Femur (tissue), 1 donor: ENCODE measurements around the gene MRPL24.
"Not testable (repeated sequence)": the region's sequence is repeated elsewhere in the genome, so short reads cannot be mapped to it uniquely, and the experiment has no call there.

ENCODE experiments used
- DNase-seq: peaks from one replicate; pipeline ENCODE4 v3.0.0-alpha.2; 2017

MRPL24 gene

DNA sequence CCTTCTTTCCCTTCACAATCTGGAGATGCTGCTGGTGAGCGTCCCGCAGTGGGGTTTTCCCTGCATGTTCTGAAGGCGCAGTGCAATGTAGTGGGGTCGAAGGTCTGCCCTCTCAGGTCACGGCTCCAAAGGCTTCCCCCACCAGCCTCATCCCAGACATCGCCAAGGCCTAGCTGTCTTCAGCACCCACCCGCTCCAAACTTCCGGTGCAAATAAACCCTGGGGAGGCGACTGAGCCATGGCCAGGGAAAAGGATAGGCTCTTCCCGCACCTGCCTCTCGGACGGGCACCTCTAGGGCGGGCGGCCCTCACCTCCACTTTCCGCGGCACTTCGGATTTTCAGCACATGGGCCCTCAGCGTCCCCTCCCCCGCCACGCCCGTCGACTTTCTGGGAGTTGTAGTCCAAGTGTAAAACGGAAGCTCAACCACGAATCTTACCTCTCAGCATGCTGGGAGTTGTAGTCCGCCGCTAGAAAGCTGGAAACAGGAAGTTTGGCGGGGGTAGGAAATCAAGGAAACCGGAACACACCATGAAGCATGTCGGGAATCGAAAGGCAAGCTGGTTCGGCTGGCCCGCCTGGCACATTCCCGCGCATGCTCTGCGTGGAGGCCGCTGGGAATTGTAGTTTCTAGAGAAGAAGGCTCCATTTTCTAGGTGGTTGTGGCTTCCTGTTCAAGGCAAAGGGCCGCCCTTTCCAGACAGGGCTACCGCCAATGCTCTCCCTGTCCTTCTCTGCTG is at the start of gene MRPL24:
Gene MRPL24 (minus strand): TSS at position 348 of the 740 bp plus-strand sequence. CDS start 2,384 bp downstream, outside the sequence.
- peak; percentile 99 for DNase-seq

DNA sequence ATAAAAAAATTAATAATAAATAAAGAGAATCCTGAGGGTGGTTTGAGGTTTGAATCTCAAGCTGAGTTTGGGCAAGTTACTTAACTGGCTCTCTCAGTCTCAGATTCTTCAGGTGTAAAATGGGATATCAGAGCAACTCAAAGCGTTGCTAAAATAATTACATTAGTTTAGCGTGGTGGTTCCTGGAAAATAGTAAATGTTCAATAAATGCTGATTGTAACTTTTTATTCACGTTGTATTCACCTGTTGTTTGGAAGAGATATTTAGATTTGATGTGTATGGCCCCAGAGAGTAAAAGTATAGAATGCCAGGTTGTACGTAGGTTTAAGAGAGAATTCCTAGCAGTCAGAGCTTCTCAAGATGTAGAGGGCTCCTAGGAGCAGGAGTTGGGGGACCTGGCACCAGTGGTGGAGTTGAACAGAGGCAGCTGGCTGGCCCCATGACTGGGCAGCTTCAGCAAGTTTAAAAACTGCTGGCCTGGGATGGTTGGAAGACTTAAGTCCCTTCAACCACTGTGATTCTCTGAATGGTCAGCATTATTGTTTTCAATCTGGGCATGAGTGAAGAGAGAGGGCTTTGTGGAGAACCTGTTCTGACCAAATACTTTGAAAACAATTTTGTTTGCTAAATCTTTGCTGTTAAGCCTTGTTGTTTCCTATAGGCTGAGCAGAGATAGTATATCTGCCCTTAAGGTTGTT is 48.9 kb upstream of the MRPL24 start:
- DNase-seq: no peak

DNA sequence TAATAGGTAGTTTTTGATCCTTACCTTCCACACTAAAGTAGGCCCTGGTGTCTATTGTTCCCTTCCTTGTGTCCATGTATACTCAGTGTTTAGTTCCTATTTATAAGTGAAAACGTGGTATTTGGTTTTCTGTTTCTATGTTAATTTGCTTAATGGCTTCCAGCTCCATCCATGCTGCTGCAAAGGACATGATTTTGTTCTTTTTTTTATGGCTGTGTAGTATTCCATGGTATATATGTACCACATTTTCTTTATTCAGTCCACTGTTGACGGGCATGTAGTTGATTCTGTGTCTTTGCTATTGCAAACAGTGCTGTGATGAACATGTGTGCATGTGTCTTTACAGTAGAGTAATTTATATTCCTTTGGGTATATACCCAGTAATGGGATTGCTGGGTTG is 47.2 kb upstream of the MRPL24 start:
- no peak for DNase-seq

DNA sequence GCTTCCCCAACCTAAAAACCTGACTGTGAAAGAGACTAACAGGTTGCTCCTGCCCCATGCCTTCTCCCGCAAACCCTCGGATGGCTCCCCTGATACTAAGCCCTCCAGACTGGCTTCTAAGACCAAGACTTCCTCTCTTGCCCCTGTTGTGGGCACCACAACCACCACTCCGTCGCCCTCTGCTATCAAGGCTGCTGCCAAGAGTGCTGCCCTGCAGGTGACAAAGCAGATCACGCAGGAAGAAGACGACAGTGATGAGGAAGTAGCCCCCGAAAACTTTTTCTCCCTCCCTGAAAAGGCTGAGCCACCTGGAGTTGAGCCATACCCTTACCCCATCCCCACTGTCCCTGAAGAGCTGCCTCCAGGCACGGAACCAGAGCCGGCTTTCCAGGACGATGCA is 45.8 kb upstream of the MRPL24 start:
- no peak for DNase-seq

DNA sequence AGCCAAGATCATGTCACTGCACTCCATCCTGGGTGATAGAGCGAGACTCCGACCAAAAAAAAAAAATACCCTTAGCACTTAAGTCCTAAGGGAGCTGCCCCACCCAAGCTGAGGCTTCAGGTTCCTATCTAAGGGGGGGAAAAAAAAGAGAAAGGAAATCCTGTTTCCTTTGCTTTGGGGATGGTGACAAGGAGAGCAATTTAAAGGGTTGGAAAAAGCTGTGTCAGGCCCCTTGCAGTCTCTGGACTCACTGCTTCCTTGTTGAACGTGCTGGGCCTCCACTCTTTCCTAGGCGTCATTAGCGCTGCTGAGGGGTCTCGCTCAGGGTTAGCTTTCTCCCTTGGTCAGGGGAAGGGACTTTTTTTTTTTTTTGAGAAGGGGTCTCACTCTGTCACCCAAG is 44.6 kb upstream of the MRPL24 start:
- no peak for DNase-seq

DNA sequence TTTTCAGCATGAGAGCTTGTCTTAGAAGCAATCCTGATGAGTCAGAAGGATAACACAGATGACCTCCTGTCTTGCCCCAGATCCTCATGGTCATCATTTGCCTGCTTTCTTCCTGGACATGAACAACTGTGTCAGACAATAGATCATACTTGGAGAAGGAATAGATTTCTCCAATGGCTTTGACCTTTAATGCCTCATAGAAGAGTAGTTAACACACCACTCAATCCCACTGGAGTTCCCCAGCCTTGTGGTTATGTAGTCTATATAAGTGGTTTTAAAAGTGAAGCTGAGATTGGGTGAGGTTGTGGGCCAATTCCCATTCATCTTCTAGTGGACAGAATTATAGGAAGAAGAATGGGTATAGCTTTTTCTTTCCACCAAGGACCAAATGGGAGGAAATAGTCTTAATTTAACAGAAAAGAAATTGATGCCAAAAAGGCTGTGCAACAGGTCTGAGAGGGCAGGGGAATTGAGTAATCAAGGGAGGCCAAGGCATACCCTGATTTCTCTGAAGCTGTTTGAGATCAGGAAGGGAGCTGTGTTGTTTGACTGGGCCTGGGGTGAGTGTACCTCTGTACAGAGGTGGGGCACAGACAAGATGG is 40.8 kb upstream of the MRPL24 start:
- no peak for DNase-seq

DNA sequence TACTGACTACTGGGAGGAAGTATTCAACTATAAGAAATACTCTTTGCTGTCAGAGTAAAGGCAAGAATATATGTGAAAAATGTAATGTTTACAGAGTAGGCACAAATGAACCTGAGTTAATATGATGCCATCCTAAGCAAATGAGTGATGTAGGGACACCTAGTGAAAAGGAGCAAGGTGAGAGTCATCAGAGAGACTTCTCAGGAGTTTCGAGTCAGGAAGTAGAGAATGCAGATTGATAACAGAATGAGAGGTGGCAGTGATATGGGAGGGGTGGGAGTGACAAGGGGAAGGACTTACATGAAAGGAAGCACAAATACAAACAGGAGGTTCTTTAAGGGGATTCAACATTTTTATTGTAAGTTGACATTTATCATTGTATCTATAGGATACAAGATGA is 36.7 kb upstream of the MRPL24 start:
- no peak for DNase-seq

DNA sequence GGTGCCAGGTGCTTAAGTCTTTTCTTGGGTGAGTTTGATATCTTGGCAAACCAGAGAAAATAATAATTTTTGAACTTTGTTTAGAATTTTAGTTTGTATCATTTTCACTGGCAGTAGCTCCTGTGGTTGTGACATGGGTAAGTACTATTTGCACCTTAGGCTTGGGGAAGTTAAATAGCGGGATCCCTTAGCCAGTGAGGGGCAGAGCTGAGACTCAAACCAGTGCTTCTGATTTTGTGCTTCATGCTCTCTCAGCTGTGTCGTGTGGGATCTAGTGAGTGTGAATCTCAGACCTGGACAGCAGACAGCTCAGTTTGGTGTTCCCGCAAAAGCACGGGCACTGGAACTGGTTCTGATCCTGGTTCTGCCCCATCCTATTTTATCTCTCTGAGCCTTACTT is 36.1 kb upstream of the MRPL24 start:
- no peak for DNase-seq

DNA sequence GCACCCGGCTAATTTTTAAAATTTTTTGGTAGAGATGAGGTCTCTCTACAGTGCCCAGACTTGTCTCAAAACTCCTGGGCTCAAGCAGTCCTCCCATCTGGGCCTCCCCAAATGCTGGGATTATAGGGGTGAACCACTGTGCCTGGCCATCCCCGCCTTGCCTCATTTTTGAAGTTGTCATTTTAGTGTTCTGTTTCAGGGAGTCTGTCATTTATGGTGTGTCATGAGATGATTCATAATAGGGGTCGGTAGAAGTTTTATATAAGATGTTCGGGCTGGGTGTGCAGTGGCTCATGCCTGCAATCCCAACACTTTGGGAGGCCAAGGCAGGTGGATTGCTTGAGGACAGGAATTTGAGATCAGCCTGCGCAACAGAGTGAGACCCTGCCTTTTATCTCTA is 34.9 kb upstream of the MRPL24 start:
- no peak for DNase-seq

DNA sequence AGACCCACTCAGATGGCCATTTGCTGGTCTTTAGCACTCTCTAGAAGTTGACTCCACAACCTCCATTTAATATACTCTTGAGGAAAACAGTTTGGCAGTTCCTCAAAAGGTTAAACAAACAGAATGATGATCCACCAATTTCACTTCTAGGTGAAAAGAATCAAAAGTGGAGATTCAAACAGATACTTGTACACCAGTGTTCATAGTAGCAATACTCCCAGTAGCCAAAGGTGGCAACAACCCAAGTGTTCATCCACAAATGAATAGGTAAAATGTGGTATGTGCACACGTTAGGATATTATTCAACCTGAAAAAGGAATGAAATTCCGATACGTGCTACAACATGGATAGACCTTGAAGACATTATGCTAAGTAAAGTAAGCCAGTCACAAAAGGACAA is 32.7 kb upstream of the MRPL24 start:
- DNase-seq: no peak

DNA sequence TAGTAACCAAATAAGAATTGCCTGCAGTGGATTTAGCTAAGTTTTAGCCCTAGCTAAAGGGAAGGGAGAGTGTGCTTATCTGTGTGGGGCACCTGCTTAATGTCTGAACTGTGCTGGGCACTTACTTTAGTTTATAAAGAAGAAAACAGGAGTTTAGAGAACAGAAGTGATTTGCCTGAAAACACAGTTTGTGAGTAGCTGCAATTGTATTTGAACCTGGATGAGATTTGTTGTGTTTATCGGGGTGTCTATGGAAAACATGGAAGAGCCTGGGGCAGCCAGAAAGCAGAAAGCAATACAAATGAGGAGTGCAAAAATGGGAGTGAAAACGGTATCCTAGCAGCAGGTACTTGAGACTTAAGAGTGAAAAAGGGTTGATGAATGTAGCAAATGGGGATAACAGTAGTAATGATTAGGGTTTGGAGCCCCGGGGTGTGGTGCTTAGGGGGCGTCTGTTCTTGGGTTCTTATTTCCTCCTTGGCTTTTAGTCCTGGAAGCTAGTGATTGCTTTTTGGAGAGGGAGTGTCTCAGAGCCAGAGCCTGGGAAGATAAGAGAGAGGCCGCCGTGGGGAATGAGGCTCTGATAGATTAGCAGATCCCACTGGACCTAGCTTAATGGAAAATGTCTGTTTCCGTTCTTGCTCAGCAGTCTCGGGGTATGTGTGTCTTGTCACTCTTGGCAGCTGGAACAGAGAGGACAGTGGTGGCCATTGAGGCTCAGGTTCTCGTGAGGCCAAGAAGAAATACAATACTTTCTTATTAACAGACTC is 32.0 kb upstream of the MRPL24 start:
- no peak for DNase-seq

DNA sequence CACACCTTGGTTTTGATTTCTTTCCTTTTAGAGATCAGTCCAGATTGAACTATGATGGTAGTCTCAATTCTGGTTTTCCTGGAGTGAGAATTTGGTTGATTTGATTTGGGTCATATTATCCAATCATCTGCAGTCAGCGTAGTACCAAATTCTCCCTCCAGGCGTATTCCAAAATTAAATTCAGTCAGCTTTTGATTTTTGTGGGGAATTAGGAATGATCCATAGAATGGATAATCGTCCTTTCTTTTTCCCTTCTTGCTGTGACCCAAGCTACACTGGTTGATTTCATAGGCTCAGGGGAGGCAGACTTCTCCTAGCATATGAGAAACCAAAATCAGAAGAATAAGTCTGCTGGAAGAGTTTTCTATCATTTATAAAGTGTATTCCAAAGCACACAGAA is 31.3 kb upstream of the MRPL24 start:
- DNase-seq: no peak

DNA sequence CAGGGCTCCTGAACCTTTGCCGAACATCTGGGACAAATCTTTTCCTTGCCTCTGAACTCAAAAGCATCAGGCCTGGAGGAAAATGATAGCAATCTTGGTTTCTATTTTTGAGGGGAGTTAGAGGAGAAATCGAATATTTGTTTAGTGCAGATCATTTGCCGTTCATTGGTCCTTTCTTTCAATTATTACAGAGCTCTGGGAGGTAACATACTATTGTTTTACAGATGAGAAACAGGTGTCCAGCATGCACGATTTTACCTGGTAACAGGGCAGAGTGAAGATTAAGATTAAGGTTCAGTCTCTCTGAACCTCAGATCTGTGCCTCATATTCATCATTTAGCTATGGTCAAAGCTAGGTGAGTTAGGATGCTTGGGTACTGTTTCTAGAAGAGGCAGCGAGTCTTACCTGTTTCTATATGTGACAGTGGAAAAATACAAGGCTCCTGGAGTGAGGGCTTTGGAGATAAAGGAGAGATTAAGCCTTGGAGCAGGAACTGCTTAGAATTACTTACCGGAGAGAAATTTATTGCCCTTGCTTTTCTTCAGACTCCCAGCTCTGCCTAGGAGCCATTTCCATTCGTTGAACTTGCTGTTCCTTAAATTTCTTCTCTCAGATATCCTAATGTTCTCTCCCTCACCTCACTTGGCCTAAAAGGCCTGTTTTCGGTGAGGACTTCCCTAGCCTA is 27.9 kb upstream of the MRPL24 start:
- DNase-seq: no peak

DNA sequence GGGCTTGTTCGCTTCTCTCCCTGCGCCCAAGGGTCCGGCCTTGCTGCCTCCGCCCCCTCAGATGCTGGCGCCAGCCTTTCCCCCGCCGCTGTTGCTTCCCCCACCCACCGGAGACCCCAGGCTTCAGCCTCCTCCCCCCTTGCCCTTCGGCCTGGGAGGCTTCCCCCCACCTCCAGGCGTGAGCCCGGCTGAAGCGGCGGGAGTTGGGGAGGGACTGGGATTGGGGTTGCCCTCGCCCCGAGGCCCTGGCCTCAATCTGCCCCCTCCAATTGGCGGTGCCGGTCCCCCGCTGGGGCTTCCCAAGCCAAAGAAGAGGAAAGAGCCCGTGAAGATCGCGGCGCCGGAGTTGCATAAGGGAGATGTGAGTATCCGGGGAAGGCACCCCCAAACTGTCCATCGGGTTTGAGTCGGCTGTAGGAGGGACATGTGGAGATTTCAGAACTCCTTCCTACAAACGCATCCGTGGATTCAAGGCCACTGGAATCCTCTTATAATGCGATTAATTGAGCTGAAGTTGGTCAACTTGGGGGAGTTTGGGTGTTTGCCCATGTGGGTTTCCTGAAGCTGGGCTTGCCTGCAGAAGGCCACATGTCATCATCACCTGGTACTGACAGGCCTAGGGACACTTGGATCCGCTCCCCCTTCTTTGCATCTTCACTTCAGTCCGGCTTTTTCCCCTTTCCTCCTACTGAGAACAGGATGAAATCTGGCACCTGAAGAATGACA is 27.2 kb upstream of the MRPL24 start:
- DNase-seq: peak; percentile 67

DNA sequence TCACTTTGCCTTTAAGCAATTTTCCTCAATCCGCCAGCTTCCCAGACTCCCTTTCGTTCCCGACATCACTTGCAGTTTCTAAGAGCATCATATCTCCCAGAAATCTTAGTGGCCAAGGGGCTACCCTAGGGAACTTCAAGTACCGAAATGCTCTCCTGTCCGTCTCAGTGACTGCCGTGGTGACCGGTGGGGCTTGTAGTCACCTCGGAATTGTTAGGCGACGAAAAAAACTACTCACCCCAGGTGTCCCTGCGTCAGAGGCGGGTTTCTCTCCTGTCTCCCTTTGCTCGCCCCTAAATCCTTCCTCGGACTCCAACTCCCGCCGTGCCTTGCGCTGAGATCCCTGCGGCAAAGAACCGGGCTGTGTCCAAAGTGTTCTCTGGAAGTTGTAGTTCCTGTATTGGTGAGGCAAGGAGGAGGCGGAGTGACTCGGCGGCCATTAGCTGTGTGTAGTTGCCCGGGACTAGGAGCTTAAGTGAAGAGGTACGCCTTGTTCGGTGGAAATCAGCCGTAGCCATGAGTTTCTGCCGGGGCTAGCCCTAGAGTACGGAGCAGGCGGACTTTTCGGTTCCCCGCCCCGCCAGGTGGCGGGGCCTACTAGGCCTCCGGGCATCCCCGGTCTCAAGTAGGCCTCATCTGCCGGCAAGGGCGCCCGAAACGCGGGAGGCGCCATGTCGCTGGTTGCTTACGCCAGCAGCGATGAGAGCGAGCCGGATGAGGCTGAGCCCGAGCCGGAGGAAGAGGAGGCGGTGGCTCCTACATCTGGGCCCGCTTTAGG is 26.4 kb upstream of the MRPL24 start, which contains the start of gene PRCC:
Gene PRCC (plus strand): TSS at position 435 of the 778 bp plus-strand sequence. CDS start 237 bp downstream, at position 672.
- peak; percentile 100 for DNase-seq

DNA sequence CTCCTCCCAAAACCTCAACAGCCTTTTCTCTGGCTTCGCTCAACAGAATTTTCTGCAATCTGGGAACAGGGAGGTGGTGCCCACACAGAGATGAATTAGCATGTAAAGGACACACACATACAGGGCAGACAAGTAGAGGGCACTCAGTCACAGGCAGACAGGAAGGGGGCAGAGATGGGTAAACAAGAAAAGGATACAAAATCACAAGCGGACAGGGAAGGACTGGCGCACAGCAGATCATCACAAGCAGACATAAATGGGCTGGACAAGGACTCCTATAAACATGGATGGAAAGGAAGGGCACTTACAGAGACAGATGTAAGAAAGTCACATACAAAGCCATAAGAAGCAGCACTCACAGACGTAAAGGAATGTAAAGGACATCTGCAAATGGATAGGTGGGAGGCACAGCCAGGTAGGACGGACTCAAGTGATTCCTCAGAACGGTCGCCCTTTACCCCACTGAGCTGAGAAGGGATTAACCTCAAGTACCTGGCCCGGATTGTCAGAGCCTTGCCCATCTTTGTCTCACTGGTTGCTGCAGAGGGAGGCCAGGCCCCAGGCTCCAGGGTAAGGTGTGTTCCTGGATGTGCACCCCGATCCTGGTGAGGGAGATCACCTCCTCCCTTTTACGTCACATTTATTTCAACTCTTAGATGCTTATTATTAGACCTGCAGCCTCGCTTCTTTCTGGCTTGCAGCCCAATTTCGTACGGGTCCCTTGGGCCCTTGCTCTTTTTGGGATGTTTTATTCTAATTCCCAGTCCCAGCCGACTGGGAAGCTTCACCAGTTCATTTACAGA is 25.6 kb upstream of the MRPL24 start:
- peak; percentile 30 for DNase-seq

DNA sequence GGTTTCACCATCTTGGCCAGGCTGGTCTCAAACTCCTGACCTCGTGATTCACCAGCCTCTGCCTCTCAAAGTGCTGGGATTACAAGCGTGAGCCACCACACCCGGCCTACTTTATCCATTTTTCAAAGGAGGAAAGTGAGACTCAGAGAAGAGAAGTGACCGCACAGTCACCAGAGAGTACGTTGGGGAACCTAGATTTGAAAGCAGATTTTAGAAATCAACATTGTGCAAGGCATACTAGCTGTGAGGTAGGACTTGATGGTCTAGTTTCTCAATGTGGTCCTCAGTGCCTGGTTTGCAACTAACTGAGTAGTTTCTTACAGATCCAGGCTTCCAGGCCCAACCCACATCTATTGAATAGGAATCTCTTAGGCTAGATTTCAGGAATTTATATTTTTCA is 24.8 kb upstream of the MRPL24 start:
- no peak for DNase-seq

DNA sequence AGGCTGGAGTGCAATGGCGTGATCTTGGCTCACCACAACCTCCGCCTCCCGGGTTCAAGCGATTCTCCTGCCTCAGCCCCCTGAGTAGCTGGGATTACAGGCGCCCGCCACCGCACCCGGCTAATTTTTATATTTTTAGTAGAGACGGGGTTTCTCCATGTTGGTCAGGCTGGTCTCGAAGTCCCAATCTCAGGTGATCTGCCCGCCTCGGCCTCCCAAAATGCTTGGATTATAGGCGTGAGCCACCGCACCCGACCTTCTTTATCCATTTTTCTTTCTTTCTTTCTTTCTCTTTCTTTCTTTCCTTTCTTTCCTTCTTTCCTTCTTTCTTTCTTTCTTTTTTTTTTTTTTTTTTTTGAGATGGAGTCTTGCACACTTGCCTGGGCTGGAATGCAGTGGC is 24.2 kb upstream of the MRPL24 start:
- DNase-seq: not testable (repeated sequence)

DNA sequence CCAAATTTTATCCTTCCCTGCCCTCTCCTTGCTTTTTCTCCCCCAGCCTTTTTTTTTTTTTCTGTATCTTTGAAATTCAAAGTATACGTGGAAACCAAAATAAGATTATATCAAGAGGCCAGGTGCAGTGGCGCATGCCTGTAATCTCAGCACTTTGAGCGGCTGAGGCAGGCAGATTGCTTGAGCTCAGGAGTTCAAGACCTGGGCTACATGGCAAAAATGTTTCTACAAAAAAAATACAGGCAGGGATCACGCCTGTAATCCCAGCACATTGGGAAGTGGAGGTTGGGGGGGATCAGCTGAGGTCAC is 19.9 kb upstream of the MRPL24 start:
- no peak for DNase-seq

DNA sequence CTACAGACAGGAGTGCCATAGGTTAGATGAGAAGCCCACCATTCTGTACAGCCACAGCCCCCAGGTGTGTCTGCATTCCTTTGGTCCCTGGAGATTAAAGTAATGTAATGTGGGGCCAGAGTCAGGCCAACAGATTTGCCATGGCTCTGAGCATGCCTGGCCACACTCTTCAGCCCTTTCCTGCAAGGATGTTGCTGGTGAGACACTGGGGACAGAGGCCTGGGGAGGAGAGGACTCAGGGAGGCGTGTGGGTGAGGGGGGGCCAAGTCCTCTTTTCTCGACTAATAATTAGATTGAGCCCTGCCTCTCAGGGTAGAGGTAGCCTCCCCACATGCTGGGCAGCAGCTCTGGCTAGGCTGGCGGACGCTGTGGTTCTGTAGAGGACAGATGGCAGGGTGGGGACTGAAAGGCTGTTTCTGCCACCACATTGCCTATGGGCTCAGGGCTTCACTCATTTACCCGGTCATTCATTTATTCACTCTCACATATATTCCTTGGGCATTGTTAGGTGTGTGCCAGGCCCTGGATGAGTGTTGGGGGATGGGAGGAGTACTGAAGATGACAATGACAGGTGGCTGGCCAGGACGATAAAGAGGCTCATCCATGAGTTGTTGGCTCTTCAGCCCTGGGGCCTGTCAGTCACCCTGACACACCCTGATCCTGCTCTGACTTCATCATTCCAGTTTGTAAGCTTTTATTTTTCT is 19.4 kb upstream of the MRPL24 start:
- DNase-seq: no peak
